GM18951 (cell line): ENCODE data around the gene CRYBB1.

Source experiments
- POLR2A ChIP-seq: IDR thresholded peaks from 4 replicates; pipeline ENCODE4 v1.6.1; 2011; ENCODE audit warnings: mild to moderate bottlenecking; ENCODE audit not compliant: insufficient read length, insufficient read depth; ENCODE audit errors: extremely low read depth
- in situ Hi-C: fragments of 300-500 bp; cut with MboI; formaldehyde crosslinking; loops from one replicate; pipeline ENCODE4 v1.12.0; 2022; ENCODE audit warnings: low sequenced_read_pairs, mixed read lengths, inconsistent platforms; ENCODE audit not compliant: unreplicated experiment

The CRYBB1 gene

GRCh38 chr22:26570864-26571525 lies 46.8 kb downstream of the CRYBB1 start:
- no peak for TF ChIP-seq POLR2A
- in situ Hi-C loops = no loop called here

GRCh38 chr22:26570115-26570514 lies 47.7 kb downstream of the CRYBB1 start:
- TF ChIP-seq POLR2A = no peak
- in situ Hi-C loops = no loop called here

- in situ Hi-C loops = no loop called here
- no peak for TF ChIP-seq POLR2A
These were observed 49.6 kb downstream of the CRYBB1 start for GRCh38 chr22:26568207-26568706.

- TF ChIP-seq POLR2A = no peak
- in situ Hi-C loops = no loop called here
These were observed 50.2 kb downstream of the CRYBB1 start for GRCh38 chr22:26567610-26568009.

GRCh38 chr22:26566994-26567393 lies 50.8 kb downstream of the CRYBB1 start:
- in situ Hi-C loops = no loop called here
- TF ChIP-seq POLR2A = no peak

- no peak for TF ChIP-seq POLR2A
- in situ Hi-C loops = no loop called here
These were observed 51.9 kb downstream of the CRYBB1 start for GRCh38 chr22:26565889-26566288.

- in situ Hi-C loops = no loop called here
- TF ChIP-seq POLR2A = no peak
These were observed 52.6 kb downstream of the CRYBB1 start for GRCh38 chr22:26565181-26565580.

- in situ Hi-C loops = no loop called here
These were observed 53.2 kb downstream of the CRYBB1 start for GRCh38 chr22:26564672-26565071.

GRCh38 chr22:26564181-26564580 lies 53.6 kb downstream of the CRYBB1 start:
- in situ Hi-C loops = no loop called here
- TF ChIP-seq POLR2A = no peak

More at GRCh38 chr22:26564672-26565071, 53.2 kb downstream of the CRYBB1 start:
- TF ChIP-seq POLR2A = no peak

GRCh38 chr22:26563022-26563421 lies 54.8 kb downstream of the CRYBB1 start:
- TF ChIP-seq POLR2A = no peak
- in situ Hi-C loops = no loop called here

GRCh38 chr22:26561756-26562417 lies 55.9 kb downstream of the CRYBB1 start:
- in situ Hi-C loops = no loop called here
- TF ChIP-seq POLR2A = no peak

- TF ChIP-seq POLR2A = no peak
- in situ Hi-C loops = no loop called here
These were observed 57.8 kb downstream of the CRYBB1 start for GRCh38 chr22:26559961-26560575.

- in situ Hi-C loops = no loop called here
- TF ChIP-seq POLR2A = no peak
These were observed 59.5 kb downstream of the CRYBB1 start for GRCh38 chr22:26558248-26558895.

GRCh38 chr22:26556904-26557303 lies 60.9 kb downstream of the CRYBB1 start:
- no peak for TF ChIP-seq POLR2A
- in situ Hi-C loops = no loop called here

GRCh38 chr22:26555478-26555877 lies 62.3 kb downstream of the CRYBB1 start:
- in situ Hi-C loops = no loop called here
- TF ChIP-seq POLR2A = no peak
